Suprapubic skin (tissue), 4 donors: ENCODE measurements around the gene FAHD2A. TPM values are rescaled to one million over a fixed set of nuclear protein-coding genes. Genes with fewer than 3 reads are reported as not detected.
"Not testable (repeated sequence)": the region's sequence is repeated elsewhere in the genome, so short reads cannot be mapped to it uniquely, and the experiment has no call there.

Experiments
- DNase-seq, 2 donors: peaks; one replicate each; pipeline ENCODE4 v3.0.0-alpha.2; 2019; ENCODE audit warnings: low spot score in 2 of 2
- H3K27ac ChIP-seq: fragments of 200-600 bp; sonication (generic); one replicate; pipeline ENCODE4 v1.5.1; 2019
- H3K27me3 ChIP-seq: fragments of 200-600 bp; sonication (generic); one replicate; pipeline ENCODE4 v1.5.1; 2019
- H3K36me3 ChIP-seq: fragments of 200-600 bp; sonication (generic); one replicate; pipeline ENCODE4 v1.5.1; 2019
- H3K4me1 ChIP-seq: fragments of 200-600 bp; sonication (generic); one replicate; pipeline ENCODE4 v1.5.1; 2019
- H3K4me3 ChIP-seq: fragments of 200-600 bp; sonication (generic); one replicate; pipeline ENCODE4 v1.5.1; 2019; ENCODE audit warnings: mild to moderate bottlenecking
- H3K9me3 ChIP-seq: fragments of 200-600 bp; sonication (generic); one replicate; pipeline ENCODE4 v1.5.1; 2019
- WGBS: methylation state at CpG from one replicate; pipeline ENCODE4 v1.1.5; 2018; 5-methylcytosine and 5-hydroxymethylcytosine counted together
- total RNA-seq, 4 donors: library from RNA; depleted of rRNA; stranded (reverse); fragments of >200 nt; gene quantifications; one replicate each; pipeline ENCODE4 v1.1.0, GENCODE V29; 2016
- TF ChIP-seq, protein P1 (sequence below), 2 donors: fragments of 200-600 bp in 1 of 2; fragments of 450-650 bp in 1 of 2; sonication (generic) in 1 of 2; IDR thresholded peaks; one replicate each; pipeline ENCODE4 v1.5.1; 2016 to 2019; ENCODE audit warnings: antibody characterized with exemption in 2 of 2, mild to moderate bottlenecking in 1 of 2, moderate library complexity in 1 of 2

The FAHD2A gene
- total RNA-seq, 4 donors from 2014 or later = 16.4 to 52.5 (median 26.9) TPM

DNA sequence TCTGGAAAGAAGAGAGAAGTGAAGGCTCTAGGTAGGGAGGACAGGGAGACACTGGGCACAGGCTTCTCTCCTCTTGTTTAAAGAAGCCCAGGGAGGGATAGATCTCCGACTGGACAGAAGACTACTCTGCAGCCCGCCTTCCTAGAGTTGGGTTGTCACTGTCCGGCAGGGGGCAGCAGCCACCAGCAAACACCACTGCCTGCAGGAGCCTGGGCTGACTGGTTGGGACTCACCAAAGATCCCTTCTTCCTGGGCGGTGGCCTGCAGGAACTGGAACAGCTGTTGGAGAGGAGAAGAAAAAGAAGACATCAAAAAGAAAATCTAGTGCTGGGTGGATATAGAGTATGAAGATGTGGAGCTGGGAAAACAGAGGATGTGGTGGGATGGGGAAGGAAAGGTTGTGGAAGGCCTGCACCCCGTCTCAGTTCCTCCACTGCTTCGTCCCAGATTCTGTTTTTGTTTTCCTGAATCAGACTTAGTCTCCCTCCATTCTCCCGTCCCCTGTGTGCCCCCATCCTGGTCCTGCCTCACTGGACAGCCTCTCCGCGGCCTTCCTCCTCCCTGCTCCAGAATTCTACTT is 11.6 kb downstream of the FAHD2A start:
- 53% methylated on average over 9 of the region's 9 CpGs for WGBS
- H3K36me3 ChIP-seq, H3K9me3 ChIP-seq, H3K4me1 ChIP-seq, H3K27me3 ChIP-seq, H3K27ac ChIP-seq, H3K4me3 ChIP-seq: not testable (repeated sequence)
- peak; percentile 90 to 92 for DNase-seq
- TF ChIP-seq, protein P1, sequence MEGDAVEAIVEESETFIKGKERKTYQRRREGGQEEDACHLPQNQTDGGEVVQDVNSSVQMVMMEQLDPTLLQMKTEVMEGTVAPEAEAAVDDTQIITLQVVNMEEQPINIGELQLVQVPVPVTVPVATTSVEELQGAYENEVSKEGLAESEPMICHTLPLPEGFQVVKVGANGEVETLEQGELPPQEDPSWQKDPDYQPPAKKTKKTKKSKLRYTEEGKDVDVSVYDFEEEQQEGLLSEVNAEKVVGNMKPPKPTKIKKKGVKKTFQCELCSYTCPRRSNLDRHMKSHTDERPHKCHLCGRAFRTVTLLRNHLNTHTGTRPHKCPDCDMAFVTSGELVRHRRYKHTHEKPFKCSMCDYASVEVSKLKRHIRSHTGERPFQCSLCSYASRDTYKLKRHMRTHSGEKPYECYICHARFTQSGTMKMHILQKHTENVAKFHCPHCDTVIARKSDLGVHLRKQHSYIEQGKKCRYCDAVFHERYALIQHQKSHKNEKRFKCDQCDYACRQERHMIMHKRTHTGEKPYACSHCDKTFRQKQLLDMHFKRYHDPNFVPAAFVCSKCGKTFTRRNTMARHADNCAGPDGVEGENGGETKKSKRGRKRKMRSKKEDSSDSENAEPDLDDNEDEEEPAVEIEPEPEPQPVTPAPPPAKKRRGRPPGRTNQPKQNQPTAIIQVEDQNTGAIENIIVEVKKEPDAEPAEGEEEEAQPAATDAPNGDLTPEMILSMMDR (IDR thresholded peaks at IDR 0.05) = peak; percentile 79 to 80

DNA sequence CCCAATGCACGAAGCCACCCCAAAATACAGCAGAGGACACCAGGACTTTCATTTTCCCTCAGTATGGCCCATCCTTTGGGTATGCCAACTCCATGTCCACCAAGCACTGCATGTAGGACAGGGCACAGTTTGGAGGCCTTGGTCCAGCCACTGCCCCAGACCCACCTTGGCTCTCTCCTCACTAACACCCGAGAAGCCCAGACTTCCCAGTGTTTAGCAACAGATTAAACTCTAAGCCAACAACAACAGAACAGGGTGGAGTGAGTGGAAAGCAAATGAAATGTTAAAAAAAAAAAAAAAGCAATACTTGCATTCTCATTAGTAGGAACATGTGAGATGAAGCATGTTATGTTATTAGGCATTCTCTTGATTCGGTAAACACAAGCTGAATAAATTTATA is 12.6 kb downstream of the FAHD2A start:
- not testable (repeated sequence) for H3K4me1 ChIP-seq, DNase-seq, H3K4me3 ChIP-seq, H3K9me3 ChIP-seq, H3K36me3 ChIP-seq, H3K27ac ChIP-seq, H3K27me3 ChIP-seq
- WGBS = 70% methylated on average over 3 of the region's 3 CpGs

DNA sequence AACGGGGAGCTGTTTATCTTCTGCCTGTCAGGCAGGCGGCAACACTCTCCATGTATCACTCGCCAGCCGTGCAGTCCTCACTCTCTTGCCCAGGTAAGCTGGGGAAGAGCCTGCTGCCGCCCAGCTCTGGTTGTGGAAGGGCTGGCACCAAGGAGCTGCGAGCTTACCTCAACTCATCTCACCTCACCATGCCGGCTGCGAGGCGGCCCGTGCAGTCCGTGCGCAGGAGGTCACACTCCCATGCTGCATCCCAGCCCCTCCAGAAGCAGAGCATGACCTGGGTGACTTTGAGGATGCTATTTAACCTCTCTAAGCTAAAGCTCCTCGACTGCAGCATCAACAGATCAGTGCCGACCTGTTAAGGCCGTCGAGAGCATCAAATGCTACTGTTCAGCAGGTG is 13.1 kb downstream of the FAHD2A start:
- not testable (repeated sequence) for H3K27me3 ChIP-seq, H3K4me1 ChIP-seq, H3K36me3 ChIP-seq, H3K4me3 ChIP-seq, DNase-seq, H3K27ac ChIP-seq, H3K9me3 ChIP-seq
- 87% methylated on average over 14 of the region's 16 CpGs for WGBS

DNA sequence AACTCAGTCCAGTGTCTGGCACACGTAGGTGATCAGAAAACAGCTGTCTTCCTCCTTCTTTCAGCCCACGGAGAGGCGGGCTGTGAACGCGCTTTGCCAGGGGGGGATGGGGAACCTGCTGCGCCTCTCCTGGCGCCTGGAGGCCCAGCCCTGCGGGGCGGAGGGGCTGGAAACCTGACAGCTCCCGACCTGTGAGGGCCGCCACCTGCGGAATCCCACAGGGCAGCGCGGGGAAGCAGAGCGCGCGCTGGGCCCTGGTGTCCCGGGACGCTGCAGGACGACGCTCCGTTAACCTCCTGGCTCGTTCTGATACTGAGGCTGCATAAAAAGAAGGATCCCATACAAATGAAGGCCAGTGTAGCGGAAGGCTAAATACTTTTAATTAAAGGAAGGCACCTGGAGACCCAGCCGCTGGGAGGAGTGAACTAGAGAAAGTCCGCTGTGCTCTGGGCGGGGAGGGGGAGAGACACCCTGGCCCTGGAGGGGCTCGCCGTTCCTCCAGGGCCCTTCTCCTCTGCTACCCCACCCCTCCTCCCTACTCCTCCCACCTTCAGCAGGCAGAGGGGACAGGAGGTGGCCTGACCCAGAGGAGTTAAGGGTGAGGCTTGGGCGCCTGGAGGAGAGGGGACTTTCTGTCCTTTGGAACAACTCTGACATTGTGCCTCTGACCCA is 24.8 kb downstream of the FAHD2A start:
- not testable (repeated sequence) for H3K9me3 ChIP-seq, H3K36me3 ChIP-seq, H3K27ac ChIP-seq, DNase-seq, H3K4me3 ChIP-seq, H3K4me1 ChIP-seq, H3K27me3 ChIP-seq
- WGBS = 20% methylated on average over 1 of the region's 30 CpGs

DNA sequence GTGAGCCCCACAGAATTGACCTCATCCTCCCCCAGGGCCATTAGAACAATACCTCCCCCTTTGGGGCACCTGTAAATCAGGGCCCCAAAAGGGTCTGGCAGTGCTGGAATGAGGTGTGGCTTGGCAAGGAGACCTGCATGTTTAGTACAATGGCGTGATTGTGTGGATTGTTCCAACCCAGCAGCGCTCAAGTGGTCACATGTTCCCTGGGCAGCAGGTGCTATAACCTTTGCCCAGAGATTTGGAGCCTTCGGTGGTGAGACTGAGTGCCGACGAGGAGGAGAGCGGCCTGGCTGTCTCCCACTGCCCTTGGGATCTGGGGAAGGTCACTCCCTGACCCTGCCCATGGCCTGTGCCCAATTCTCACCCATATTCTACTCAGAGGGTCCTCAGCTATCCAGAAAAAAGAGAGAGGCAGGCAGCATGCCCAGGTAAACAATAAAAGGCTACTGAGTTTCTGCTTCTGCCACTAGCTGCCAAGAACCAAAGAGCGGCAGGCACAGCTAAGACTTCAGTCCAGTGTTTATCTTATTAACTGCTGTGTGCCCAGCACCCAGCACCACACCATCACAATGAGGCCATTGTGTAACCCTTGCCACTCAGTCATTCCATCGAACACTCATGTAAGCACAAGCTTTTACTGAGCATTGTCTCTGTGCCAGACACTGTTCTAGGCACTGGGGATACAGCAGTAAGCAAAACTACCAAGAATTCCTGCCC is 27.4 kb downstream of the FAHD2A start:
- H3K27me3 ChIP-seq, H3K4me3 ChIP-seq, H3K9me3 ChIP-seq, H3K27ac ChIP-seq, H3K4me1 ChIP-seq, DNase-seq, H3K36me3 ChIP-seq: not testable (repeated sequence)
- no CpG with 5 or more reads among the region's 8 CpGs for WGBS

DNA sequence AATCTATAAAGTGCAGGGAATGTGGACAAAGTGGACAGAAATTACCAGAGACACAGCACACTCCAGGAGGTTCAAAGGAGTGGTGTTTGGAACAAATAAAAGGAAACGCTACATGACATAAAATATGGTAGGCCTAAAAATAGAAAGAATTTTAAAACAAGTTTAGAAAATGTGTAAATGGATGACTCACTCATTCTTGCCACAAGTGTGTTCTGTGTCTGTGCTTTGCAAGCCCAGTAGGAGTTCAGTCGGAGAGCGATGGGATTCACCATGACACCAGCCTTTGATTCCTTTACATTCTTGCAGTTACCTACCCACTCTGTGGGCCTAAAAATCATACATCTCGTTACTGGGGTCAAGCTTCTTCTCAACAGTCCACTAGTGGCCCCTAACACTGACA is 30.9 kb downstream of the FAHD2A start:
- no CpG with 5 or more reads among the region's 4 CpGs for WGBS
- not testable (repeated sequence) for H3K27ac ChIP-seq, H3K9me3 ChIP-seq

DNA sequence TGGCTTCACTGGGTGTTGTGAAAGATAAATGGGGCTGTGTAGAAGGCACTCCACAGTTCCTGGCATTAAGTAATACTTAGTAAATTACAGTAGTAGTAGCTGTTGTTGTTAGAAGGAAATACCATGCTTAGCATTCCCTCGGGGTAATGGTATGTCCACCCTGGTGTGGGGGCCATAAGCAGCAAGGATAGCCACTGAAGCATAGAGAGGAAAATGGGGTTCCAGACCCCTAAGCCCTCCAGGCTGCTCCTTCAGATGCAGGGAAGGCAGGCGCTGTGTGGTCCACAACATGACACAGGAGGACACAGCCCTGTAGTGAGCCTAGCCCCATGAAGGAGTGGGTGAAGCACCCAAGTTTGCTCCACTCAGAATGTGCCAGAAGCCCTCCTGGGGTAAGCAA is 31.5 kb downstream of the FAHD2A start:
- H3K27me3 ChIP-seq, DNase-seq, H3K4me1 ChIP-seq, H3K36me3 ChIP-seq, H3K9me3 ChIP-seq, H3K27ac ChIP-seq, H3K4me3 ChIP-seq: not testable (repeated sequence)
- no CpG with 5 or more reads among the region's 2 CpGs for WGBS

More for the DNA sequence above, 30.9 kb downstream of the FAHD2A start:
- DNase-seq, H3K4me3 ChIP-seq, H3K36me3 ChIP-seq, H3K27me3 ChIP-seq, H3K4me1 ChIP-seq: not testable (repeated sequence)

DNA sequence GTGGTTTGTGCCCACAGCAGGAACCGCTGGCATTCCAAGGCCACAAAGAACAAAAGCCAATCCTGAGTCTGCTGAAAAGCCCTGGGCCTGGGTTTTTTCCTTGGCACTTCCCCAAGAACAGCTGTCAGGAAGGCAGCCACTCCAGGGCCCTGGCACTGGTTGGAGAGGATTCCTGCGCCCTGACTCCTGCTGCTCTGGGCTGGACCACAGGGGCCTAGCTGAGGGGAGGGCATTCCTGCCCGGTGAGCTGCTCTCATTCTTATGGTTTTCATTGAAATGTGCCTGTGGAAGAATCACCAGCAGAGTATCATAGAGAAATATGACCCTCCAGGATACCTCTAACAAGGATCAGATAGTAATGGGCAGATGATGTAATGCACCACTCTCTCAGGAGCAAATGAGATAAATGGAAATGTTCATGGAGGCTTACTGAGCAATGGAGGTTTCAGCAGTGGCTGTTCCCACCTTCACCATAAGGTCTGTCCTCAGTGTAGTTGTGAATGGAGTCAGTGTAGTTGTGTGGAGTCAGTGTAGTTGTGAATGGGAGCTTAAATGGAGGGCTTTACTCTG is 32.1 kb downstream of the FAHD2A start:
- no CpG with 5 or more reads among the region's 3 CpGs for WGBS
- not testable (repeated sequence) for H3K4me1 ChIP-seq, H3K36me3 ChIP-seq, H3K27me3 ChIP-seq, H3K9me3 ChIP-seq, DNase-seq, H3K27ac ChIP-seq, H3K4me3 ChIP-seq

DNA sequence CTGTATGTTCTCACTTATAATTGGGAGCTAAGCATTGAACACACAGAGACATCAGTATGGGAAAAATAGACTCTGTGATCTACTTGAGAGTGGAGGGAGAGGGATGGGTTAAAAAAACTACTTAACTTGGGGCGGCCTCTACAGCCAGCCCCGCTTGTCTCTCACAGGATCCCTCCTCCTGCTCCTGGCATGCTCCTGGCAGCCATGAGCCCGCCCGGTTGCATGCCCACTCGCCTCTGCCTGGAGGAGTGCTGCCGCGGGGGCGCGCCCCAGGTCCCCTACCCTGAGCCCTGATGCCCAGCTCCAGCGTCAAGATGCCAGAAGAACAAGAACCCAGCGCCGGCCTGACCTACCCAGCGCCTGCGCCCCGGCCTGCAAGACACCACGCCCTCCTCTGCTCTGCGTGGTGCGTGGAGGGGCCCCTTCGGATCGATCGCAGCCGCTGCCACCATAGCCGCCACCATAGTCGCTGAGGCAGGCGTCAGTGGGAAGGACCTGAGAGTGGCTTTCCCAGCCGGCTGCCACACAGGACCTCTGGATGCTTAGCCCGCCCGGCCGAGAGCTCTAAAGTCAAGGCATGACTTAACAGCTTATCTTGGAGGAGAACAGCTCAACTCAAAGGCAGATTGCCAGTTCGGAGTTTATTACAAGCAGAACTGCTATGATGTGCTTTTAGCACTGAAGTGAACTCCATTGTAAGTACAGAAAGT is 32.8 kb downstream of the FAHD2A start:
- not testable (repeated sequence) for H3K4me1 ChIP-seq, H3K27ac ChIP-seq, H3K36me3 ChIP-seq, H3K9me3 ChIP-seq, H3K4me3 ChIP-seq, DNase-seq, H3K27me3 ChIP-seq
- no CpG with 5 or more reads among the region's 30 CpGs for WGBS

DNA sequence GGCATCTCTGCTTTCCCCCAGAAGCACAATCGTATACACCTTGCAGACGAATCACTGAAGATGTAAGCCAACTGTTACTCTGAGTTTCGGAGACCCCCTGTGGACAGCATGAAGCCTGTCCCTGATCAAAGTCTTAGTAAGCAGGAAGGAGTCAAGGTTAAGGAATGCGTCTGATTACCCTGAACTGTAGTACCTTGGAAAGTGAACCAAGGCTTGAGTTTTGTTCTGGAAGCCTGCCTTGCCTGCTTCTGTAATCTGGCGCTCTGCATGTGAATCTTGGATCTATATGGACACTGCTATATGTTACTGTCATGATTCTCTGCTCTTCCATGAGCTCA is 33.3 kb downstream of the FAHD2A start:
- WGBS = 30% methylated on average over 2 of the region's 5 CpGs

DNA sequence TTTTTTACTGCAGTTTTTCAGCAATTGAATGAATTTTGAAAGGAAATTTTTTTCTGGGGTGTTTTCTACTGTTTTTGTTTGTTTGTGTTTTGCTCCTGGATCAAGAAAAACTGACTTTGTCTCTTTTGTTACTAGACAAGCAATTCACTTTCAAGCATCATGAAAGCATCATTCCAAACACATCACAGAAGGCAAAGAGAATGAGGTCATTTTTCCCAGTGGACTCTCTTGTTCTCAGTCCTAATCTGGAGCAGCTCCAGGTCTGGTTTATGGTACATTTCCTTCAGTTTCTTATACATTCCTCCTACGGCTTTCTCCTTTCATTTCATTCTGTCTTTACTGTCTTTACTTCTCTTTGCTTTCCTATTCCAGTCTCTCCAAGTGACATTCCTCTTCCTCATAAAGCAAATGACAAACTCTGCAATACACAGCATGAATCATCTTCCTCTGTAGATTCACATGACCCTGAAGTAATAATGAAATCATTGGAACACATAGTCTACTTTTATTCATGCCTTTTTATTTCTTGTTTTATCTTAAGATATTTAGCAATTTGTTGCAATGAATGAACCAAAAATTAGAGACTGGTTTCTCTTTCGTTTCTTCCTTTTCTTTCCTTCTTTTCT is 40.1 kb downstream of the FAHD2A start:
- not testable (repeated sequence) for H3K9me3 ChIP-seq, H3K27me3 ChIP-seq, H3K4me3 ChIP-seq, H3K27ac ChIP-seq, H3K36me3 ChIP-seq, DNase-seq, H3K4me1 ChIP-seq
- no CpG with 5 or more reads among the region's 2 CpGs for WGBS

More for the DNA sequence above, 33.3 kb downstream of the FAHD2A start:
- not testable (repeated sequence) for DNase-seq, H3K36me3 ChIP-seq, H3K27me3 ChIP-seq, H3K4me1 ChIP-seq, H3K9me3 ChIP-seq, H3K27ac ChIP-seq, H3K4me3 ChIP-seq

DNA sequence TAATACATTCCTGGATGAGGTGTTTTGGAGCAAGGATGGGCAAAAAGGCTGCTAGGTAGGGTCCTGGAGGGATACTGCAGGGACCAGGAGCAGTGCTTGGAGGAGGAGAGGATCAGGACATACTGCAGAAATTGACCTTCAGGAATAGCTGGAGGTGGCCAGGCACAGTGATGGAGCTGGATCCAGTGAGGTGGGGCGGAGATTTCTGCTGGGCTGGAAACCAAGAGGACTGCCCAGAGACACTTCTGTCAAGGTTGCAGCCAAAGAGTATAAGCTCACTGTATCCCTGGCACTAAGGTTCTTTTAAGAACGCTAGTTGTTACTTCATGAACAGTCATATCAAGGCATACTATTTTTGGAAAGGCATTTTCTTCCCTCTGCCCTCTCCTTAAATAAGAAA is 42.8 kb downstream of the FAHD2A start:
- H3K9me3 ChIP-seq, DNase-seq, H3K27me3 ChIP-seq, H3K4me3 ChIP-seq, H3K36me3 ChIP-seq, H3K4me1 ChIP-seq, H3K27ac ChIP-seq: not testable (repeated sequence)
- no CpG with 5 or more reads among the region's 2 CpGs for WGBS
